ENCODE results near the gene ASAP3.

ASAP3 gene

DNA sequence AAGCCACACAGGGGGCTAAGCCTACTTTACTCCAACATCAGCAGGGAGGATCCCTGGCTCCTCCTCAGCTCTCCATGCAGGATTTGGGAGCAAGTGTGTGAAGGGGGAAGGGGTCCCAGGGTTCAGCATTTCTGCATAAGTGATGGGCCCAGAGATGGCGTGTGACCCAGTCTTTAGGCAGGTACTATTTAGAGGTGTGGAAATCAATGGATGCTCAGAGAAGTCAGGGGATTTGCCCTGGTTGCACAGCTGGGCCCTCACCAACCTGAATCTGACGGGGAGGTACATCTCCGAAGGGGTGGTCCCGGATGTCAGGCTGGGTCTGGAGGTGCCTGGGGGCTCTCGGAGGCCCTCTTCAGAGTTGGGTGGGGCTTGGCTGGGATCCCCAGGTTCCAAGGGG lies 52.5 kb downstream of the ASAP3 start:
- no peak for ATAC-seq
- TF ChIP-seq ZNF70 (CRISPR knock-in tag; IDR thresholded peaks at IDR 0.05) (no peak), ZC3H10 (CRISPR knock-in tag; IDR thresholded peaks at IDR 0.05) (no peak), CREB5 (CRISPR knock-in tag; IDR thresholded peaks at IDR 0.05; ENCODE audit: low read depth) (no peak), ZNF8 (CRISPR knock-in tag; IDR thresholded peaks at IDR 0.05) (no peak), TOX (CRISPR knock-in tag; IDR thresholded peaks at IDR 0.05; ENCODE audit: borderline replicate concordance) (no peak), PPARA (CRISPR knock-in tag; IDR thresholded peaks at IDR 0.05; ENCODE audit: borderline replicate concordance) (no peak), ESRRG (CRISPR knock-in tag; IDR thresholded peaks at IDR 0.05) (no peak), TCF4 (CRISPR knock-in tag; IDR thresholded peaks at IDR 0.05; ENCODE audit: borderline replicate concordance) (no peak), TSHZ2 (CRISPR knock-in tag; IDR thresholded peaks at IDR 0.05) (no peak), ZNF565 (CRISPR knock-in tag; conservative IDR thresholded peaks at IDR 0.05; ENCODE audit: low read depth) (no peak), RARB (CRISPR knock-in tag; IDR thresholded peaks at IDR 0.05) (no peak), ZFP30 (CRISPR knock-in tag; IDR thresholded peaks at IDR 0.05) (no peak)
- TF ChIP-seq, protein P1, sequence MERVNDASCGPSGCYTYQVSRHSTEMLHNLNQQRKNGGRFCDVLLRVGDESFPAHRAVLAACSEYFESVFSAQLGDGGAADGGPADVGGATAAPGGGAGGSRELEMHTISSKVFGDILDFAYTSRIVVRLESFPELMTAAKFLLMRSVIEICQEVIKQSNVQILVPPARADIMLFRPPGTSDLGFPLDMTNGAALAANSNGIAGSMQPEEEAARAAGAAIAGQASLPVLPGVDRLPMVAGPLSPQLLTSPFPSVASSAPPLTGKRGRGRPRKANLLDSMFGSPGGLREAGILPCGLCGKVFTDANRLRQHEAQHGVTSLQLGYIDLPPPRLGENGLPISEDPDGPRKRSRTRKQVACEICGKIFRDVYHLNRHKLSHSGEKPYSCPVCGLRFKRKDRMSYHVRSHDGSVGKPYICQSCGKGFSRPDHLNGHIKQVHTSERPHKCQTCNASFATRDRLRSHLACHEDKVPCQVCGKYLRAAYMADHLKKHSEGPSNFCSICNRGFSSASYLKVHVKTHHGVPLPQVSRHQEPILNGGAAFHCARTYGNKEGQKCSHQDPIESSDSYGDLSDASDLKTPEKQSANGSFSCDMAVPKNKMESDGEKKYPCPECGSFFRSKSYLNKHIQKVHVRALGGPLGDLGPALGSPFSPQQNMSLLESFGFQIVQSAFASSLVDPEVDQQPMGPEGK (CRISPR knock-in tag; IDR thresholded peaks at IDR 0.05; ENCODE audit: borderline replicate concordance): no peak
- TF ChIP-seq, protein P2, sequence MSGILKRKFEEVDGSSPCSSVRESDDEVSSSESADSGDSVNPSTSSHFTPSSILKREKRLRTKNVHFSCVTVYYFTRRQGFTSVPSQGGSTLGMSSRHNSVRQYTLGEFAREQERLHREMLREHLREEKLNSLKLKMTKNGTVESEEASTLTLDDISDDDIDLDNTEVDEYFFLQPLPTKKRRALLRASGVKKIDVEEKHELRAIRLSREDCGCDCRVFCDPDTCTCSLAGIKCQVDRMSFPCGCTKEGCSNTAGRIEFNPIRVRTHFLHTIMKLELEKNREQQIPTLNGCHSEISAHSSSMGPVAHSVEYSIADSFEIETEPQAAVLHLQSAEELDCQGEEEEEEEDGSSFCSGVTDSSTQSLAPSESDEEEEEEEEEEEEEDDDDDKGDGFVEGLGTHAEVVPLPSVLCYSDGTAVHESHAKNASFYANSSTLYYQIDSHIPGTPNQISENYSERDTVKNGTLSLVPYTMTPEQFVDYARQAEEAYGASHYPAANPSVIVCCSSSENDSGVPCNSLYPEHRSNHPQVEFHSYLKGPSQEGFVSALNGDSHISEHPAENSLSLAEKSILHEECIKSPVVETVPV (CRISPR knock-in tag; IDR thresholded peaks at IDR 0.05): no peak

DNA sequence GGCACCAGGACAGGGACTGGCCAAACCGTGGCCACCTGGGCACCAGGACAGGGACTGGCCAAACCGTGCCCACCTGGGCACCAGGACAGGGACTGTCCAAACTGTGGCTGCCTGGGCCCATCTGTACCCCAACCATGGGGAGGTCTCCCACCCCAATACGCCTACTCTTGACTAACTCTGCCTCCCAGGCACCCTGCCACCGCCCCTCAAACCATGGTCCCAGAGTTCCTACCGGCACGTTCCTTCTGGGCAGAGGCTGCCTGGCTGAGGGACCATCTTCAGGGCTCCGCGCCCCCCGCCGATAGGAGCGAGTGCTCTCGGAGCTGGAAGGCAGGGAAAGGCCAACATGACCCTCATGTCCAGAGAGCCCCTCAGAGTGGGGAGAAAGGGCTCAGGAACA lies 53.2 kb downstream of the ASAP3 start:
- TF ChIP-seq GLIS3 (CRISPR knock-in tag; IDR thresholded peaks at IDR 0.05): no peak
- no peak for ATAC-seq

DNA sequence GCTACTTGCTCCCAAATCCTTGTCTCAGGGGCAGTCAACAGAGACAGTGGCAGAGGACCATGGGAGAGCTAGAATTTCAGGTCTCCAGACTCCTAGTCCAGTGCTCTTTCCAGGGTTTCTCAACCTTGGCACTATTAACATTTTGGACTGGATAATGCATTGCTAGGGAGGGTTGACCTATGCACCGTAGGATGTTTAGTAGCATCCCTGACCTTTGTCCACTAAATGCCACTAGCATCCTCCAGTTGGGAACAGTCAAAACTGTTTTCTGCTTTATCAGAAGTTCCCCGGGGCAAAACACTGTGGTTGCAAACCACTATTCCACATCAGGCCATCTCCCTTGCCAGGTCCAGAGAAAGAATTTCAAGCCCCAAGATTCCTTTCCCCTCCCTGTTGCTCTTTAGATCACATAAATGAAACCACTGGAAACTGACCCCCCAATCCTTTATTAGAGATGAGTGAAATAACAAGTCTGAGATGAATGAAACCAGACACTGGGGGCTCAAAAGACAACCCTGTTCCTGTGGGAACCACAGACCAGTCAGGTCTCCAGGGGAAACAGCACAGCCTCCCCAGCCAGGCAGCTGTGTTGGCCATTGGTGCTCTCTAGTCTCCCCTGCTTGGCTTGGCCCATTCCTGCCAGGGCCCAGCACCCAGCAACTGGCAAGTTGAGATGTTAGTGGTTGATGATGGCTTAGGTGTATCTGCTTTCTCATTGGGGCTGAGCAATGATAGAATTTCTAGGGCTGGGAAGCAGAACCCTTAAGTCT lies 55.7 kb downstream of the ASAP3 start:
- no peak for ATAC-seq
- no peak for TF ChIP-seq ZFP30 (CRISPR knock-in tag; IDR thresholded peaks at IDR 0.05)
- no peak for TF ChIP-seq ZNF8 (CRISPR knock-in tag; IDR thresholded peaks at IDR 0.05)
- TF ChIP-seq, protein P2 (CRISPR knock-in tag; IDR thresholded peaks at IDR 0.05): no peak
- TF ChIP-seq ZFP3 (CRISPR knock-in tag; IDR thresholded peaks at IDR 0.05): no peak
- TF ChIP-seq CREB5 (CRISPR knock-in tag; IDR thresholded peaks at IDR 0.05; ENCODE audit: low read depth): no peak
- no peak for TF ChIP-seq ZNF70 (CRISPR knock-in tag; IDR thresholded peaks at IDR 0.05)
- TF ChIP-seq, protein P1 (CRISPR knock-in tag; IDR thresholded peaks at IDR 0.05; ENCODE audit: borderline replicate concordance): no peak
- TF ChIP-seq OSR1 (CRISPR knock-in tag; IDR thresholded peaks at IDR 0.05): no peak
- TF ChIP-seq TSHZ2 (CRISPR knock-in tag; IDR thresholded peaks at IDR 0.05): no peak
- TF ChIP-seq ISL1 (CRISPR knock-in tag; IDR thresholded peaks at IDR 0.05): no peak
- no peak for TF ChIP-seq CSDC2 (CRISPR knock-in tag; IDR thresholded peaks at IDR 0.05)
- no peak for TF ChIP-seq ESRRG (CRISPR knock-in tag; IDR thresholded peaks at IDR 0.05)
